ENCODE measurements around the gene COL1A2.

COL1A2 gene

GRCh38 chr7:94394437-94395140 lies at the start of gene COL1A2:
Gene COL1A2, plus strand, starts transcription at chr7:94394895. Its CDS starts 137 bp downstream, at chr7:94395032.
- no peak for TF ChIP-seq CTCF (IDR thresholded peaks at IDR 0.05; ENCODE audit: insufficient read depth, low read depth, low read length, missing control alignments)
- no peak within 1 kb of the TSS for H3K4me3 ChIP-seq (ENCODE audit: low read length)
- peak; percentile 25 for DNase-seq (ENCODE audit: low read depth)

GRCh38 chr7:94345907-94346306 lies 48.8 kb upstream of the COL1A2 start:
- TF ChIP-seq CTCF (IDR thresholded peaks at IDR 0.05; ENCODE audit: insufficient read depth, low read depth, low read length, missing control alignments): no peak
- DNase-seq (ENCODE audit: low read depth): no peak
- H3K4me3 ChIP-seq (ENCODE audit: low read length): no peak overlapping the region

GRCh38 chr7:94348142-94348541 lies 46.6 kb upstream of the COL1A2 start:
- DNase-seq (ENCODE audit: low read depth): peak; percentile 10

GRCh38 chr7:94350734-94351133 lies 44.0 kb upstream of the COL1A2 start:
- TF ChIP-seq CTCF (IDR thresholded peaks at IDR 0.05; ENCODE audit: insufficient read depth, low read depth, low read length, missing control alignments): no peak
- no peak for DNase-seq (ENCODE audit: low read depth)

More at GRCh38 chr7:94348142-94348541, 46.6 kb upstream of the COL1A2 start:
- TF ChIP-seq CTCF (IDR thresholded peaks at IDR 0.05; ENCODE audit: insufficient read depth, low read depth, low read length, missing control alignments): no peak
- no peak overlapping the region for H3K4me3 ChIP-seq (ENCODE audit: low read length)

GRCh38 chr7:94351703-94352102 lies 43.0 kb upstream of the COL1A2 start:
- no peak for TF ChIP-seq CTCF (IDR thresholded peaks at IDR 0.05; ENCODE audit: insufficient read depth, low read depth, low read length, missing control alignments)
- DNase-seq (ENCODE audit: low read depth): no peak
- no peak overlapping the region for H3K4me3 ChIP-seq (ENCODE audit: low read length)

More at GRCh38 chr7:94350734-94351133, 44.0 kb upstream of the COL1A2 start:
- no peak overlapping the region for H3K4me3 ChIP-seq (ENCODE audit: low read length)

- DNase-seq (ENCODE audit: low read depth): no peak
- H3K4me3 ChIP-seq (ENCODE audit: low read length): no peak overlapping the region
- TF ChIP-seq CTCF (IDR thresholded peaks at IDR 0.05; ENCODE audit: insufficient read depth, low read depth, low read length, missing control alignments): no peak
Measured at GRCh38 chr7:94352887-94353286, 41.8 kb upstream of the COL1A2 start.

GRCh38 chr7:94354953-94355352 lies 39.7 kb upstream of the COL1A2 start:
- DNase-seq (ENCODE audit: low read depth): no peak
- no peak overlapping the region for H3K4me3 ChIP-seq (ENCODE audit: low read length)
- TF ChIP-seq CTCF (IDR thresholded peaks at IDR 0.05; ENCODE audit: insufficient read depth, low read depth, low read length, missing control alignments): no peak

All from epithelial cell of esophagus (primary cell).